Choroid plexus epithelial cell (primary cell): ENCODE measurements around the gene KICS2.
"Not testable (repeated sequence)": the region's sequence is repeated elsewhere in the genome, so short reads cannot be mapped to it uniquely, and the experiment has no call there.

Experiments used
- DNase-seq: peaks from one replicate; pipeline ENCODE4 v3.0.0-alpha.2; 2010; ENCODE audit warnings: low read depth
- H3K4me3 ChIP-seq: 2 replicates; pipeline ENCODE4 v1.5.1; 2011; ENCODE audit warnings: low read depth, mild to moderate bottlenecking, control low read depth, low read length, moderate library complexity
- TF ChIP-seq, protein P1 (sequence below): conservative IDR thresholded peaks from 2 replicates; pipeline ENCODE4 v1.5.1; 2011; ENCODE audit warnings: low read depth, mild to moderate bottlenecking, control low read depth, inconsistent platforms, low read length, moderate library complexity

Gene KICS2

DNA sequence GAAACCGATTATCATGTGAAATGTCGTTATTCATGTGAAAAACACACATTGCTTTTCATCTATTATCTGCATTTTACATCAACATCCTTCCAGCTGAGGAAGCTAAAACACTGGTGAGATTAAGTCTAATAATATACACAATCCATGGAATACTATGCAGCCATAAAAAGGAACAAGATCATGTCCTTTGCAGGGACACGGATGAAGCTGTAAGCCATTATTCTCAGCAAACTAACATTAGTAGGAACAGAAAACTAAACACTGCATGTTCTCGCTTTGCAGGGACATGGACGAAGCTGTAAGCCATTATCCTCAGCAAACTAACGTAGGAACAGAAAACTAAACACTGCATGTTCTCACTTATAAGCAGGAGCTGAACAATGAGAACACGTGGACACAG lies 18.3 kb downstream of the KICS2 start:
- no peak for DNase-seq
- H3K4me3 ChIP-seq, result no peak overlapping the region
- TF ChIP-seq, protein P1, sequence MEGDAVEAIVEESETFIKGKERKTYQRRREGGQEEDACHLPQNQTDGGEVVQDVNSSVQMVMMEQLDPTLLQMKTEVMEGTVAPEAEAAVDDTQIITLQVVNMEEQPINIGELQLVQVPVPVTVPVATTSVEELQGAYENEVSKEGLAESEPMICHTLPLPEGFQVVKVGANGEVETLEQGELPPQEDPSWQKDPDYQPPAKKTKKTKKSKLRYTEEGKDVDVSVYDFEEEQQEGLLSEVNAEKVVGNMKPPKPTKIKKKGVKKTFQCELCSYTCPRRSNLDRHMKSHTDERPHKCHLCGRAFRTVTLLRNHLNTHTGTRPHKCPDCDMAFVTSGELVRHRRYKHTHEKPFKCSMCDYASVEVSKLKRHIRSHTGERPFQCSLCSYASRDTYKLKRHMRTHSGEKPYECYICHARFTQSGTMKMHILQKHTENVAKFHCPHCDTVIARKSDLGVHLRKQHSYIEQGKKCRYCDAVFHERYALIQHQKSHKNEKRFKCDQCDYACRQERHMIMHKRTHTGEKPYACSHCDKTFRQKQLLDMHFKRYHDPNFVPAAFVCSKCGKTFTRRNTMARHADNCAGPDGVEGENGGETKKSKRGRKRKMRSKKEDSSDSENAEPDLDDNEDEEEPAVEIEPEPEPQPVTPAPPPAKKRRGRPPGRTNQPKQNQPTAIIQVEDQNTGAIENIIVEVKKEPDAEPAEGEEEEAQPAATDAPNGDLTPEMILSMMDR, result no peak

DNA sequence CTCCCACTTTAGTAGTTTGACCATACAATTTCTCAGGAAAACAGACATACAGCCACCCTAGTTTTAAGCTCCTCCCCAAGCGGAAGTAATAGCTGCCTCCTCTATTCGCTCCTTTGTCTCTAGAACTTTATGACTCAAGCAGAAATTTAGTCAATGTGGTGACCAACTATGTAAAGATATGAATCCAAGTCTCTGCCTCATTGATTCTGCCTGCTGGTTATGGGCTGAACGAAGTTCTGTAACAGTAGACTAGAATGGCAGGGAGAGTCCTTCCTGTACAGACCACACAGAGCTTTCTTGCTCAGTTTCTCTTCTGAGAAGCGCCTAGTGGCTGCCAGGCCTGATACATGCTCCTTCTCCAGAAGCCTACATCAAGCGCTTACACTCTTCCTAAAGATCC lies 19.1 kb downstream of the KICS2 start:
- DNase-seq, result no peak
- TF ChIP-seq, protein P1, result no peak
- no peak overlapping the region for H3K4me3 ChIP-seq

DNA sequence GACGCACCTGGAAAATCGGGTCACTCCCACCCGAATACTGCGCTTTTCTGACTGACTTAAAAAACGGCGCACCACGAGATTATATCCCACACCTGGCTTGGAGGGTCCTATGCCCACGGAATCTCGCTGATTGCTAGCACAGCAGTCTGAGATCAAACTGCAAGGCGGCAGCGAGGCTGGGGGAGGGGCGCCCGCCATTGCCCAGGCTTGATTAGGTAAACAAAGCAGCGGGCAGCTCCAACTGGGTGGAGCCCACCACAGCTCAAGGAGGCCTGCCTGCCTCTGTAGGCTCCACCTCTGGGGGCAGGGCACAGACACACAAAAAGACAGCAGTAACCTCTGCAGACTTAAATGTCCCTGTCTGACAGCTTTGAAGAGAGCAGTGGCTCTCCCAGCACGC lies 26.3 kb downstream of the KICS2 start:
- not testable (repeated sequence) for H3K4me3 ChIP-seq, DNase-seq

DNA sequence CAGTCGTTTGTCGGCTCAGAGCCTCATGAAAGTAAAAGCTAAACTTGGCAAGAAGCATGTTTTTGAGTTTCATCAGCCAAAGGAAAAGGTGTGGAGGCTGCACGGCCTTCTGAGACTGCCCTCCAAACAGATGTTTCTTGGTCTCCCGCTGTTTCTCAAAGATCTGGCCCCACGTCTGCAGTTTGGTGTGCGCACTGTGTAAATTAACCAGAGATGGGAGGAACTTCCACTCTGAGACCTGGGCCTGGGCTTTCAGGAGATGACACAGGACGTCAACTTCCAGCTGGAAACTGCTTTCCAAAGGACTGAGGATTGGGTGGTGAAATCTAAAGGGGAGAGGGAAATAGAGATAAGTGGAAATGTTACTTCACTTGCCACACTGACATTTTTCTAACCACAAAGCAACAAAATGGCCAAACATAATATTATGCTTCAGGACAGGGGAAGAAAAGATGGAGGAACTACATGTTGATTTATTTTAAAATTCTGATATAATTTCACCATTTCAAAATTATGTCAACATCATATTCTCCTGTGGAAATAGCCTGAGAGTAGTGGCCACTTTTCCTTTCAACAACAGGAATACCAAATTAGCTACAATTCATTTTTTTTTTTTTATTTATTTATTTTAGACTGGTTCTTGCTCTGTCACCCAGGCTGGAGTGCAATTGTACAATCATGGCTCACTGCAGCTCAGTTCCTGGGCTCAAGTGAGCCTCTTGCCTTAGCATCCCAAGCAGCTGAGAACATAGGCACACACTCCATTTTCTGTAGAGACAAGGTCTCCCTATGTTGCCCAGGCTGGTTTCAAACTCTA lies 27.6 kb downstream of the KICS2 start:
- no peak overlapping the region for H3K4me3 ChIP-seq
- TF ChIP-seq, protein P1, result no peak
- DNase-seq, result peak; percentile 91

DNA sequence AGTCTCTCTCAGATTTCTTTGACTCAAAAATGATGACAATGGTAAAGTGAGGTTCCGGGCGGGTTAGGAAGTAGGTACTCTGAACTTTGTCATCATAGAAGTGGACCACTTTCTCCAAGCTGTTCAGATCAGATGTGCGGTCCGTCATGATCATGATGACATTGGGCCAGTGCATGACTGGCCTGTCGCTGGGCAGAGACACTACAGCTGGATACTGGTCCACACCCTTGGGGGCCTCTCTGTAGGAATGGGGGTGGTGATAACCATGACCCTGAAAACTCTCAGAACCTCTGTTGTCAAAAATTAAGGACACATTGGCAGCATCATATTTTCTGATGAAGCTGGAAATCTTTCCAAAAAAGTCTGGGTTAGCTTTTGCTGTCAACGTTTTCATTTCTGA lies 28.2 kb downstream of the KICS2 start:
- H3K4me3 ChIP-seq, result no peak overlapping the region
- DNase-seq, result no peak
- TF ChIP-seq, protein P1, result no peak

DNA sequence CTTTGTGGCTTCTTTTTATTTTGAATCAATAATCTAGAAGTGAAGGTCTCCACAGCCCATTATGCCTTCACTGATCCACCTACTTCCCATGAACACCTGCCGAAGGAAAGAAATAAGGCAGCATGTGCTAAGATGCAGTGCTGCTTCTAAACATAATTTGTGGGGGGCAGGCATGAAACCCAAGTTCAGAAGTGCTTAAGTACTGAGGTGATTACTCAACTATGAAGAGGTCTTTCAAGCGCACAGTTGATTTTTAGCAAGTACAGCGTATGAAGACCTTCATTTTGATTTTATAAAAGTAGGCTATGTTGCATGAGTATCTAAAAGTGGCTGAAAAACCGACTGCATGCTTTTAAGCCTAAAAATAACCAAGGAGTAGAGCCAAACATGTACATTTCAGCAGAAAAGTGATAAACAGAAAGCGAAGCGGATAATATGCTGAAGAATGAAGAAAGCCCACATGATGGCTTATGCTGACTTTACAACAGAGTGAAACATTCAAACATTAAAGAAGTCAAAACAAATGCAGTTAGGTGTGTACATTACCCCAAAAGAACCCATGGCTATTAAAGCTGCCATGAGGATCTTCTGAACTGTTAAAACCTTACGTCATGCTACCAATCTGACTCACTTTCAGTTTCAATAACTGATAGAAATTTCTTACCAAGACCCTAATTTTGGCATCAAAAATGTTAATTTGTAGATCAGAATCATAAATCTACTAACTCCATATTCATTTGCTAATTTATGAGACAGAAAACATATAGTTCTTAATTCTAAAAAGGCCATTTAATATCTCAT lies 29.3 kb downstream of the KICS2 start:
- TF ChIP-seq, protein P1, result no peak
- no peak for DNase-seq
- no peak overlapping the region for H3K4me3 ChIP-seq

DNA sequence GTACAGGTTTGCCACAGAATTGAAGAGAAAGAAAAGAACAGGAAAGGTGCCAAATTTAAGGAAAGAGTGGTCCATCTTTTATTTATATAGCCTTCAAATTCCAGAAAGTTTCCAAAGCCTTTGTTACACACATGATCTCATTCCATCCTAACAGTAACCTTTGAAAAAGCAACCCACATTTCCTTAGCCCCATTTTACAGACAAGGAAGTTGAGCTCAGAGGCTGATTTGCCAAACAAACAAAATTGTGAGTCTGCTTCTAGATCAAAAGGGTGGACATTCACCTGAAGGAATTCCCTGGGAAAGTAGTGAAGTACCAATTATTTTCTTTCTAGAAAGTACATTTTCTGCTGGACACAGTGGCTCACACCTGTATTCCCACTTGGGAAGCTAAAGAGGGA lies 32.0 kb downstream of the KICS2 start:
- TF ChIP-seq, protein P1, result no peak
- H3K4me3 ChIP-seq, result no peak overlapping the region
- no peak for DNase-seq
